GM18873 (cell line): ENCODE data around the gene METTL16.

Source experiments
- ATAC-seq: cut with Tn5 transposase; IDR thresholded peaks from one replicate; pipeline ENCODE4 v1.9.1; 2021; ENCODE audit warnings: mild to moderate bottlenecking, moderate library complexity, moderate number of reproducible peaks; ENCODE audit not compliant: unreplicated experiment, low FRiP score

METTL16 gene

GRCh38 chr17:2369039-2369438, 142.6 kb downstream of the METTL16 start:
- ATAC-seq = no peak

- ATAC-seq = no peak
Observed at GRCh38 chr17:2368359-2368758, 143.3 kb downstream of the METTL16 start.

- ATAC-seq = no peak
Observed at GRCh38 chr17:2366747-2367494, 144.8 kb downstream of the METTL16 start.
